22Rv1 (cell line): ENCODE measurements around the gene ASIC4.

Experiments used
- ZFX ChIP-seq: fragments of 450-650 bp; IDR thresholded peaks from 2 replicates; pipeline ENCODE4 v1.6.1; 2017; ENCODE audit warnings: antibody characterized with exemption, borderline replicate concordance
- TF ChIP-seq, protein P1 (sequence below): fragments of 450-650 bp; IDR thresholded peaks from 2 replicates; pipeline ENCODE4 v1.5.1; 2017; ENCODE audit warnings: mild to moderate bottlenecking

DNA sequence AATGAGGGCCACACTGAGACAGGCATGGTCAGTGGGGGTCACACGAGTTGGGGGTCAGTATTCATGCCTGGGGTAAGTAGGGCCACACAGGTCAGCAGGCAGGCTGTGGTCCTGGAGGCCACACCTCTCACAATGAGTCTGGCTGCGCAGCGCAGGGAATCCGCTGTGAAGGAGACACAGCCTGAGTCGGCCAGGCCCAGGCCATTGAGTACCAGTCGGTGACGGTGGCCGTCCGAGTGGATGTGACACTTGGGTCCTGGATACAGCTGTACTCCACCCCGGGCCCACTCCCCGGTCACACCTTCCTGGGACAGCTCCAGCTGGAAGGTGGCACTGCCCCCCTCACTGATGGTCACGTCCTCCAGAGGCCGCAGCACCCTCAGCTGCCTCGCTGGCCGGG lies 40.1 kb downstream of the ASIC4 start:
- TF ChIP-seq, protein P1, sequence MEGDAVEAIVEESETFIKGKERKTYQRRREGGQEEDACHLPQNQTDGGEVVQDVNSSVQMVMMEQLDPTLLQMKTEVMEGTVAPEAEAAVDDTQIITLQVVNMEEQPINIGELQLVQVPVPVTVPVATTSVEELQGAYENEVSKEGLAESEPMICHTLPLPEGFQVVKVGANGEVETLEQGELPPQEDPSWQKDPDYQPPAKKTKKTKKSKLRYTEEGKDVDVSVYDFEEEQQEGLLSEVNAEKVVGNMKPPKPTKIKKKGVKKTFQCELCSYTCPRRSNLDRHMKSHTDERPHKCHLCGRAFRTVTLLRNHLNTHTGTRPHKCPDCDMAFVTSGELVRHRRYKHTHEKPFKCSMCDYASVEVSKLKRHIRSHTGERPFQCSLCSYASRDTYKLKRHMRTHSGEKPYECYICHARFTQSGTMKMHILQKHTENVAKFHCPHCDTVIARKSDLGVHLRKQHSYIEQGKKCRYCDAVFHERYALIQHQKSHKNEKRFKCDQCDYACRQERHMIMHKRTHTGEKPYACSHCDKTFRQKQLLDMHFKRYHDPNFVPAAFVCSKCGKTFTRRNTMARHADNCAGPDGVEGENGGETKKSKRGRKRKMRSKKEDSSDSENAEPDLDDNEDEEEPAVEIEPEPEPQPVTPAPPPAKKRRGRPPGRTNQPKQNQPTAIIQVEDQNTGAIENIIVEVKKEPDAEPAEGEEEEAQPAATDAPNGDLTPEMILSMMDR = no peak
- no peak for TF ChIP-seq ZFX
